Parathyroid adenoma (tissue), 2 donors: ENCODE results near the gene TRAF1.
A peak's percentile ranks its signal among the peaks of the same experiment; 100 is the strongest.

Source experiments
- H2AFZ ChIP-seq: fragments of 300-600 bp; sonication (generic); one replicate; pipeline ENCODE4 v1.7.0; 2017; ENCODE audit warnings: antibody characterized with exemption, mild to moderate bottlenecking
- H3K27ac ChIP-seq: fragments of 300-600 bp; sonication (generic); one replicate; pipeline ENCODE4 v1.7.0; 2017
- H3K27me3 ChIP-seq: fragments of 300-600 bp; sonication (generic); one replicate; pipeline ENCODE4 v1.7.0; 2017; ENCODE audit warnings: low read length; ENCODE audit not compliant: control insufficient read depth, insufficient read depth
- H3K36me3 ChIP-seq: fragments of 300-600 bp; sonication (generic); one replicate; pipeline ENCODE4 v1.7.0; 2017; ENCODE audit warnings: low read length; ENCODE audit not compliant: control insufficient read depth, insufficient read depth
- H3K4me1 ChIP-seq: fragments of 300-600 bp; sonication (generic); one replicate; pipeline ENCODE4 v1.7.0; 2017; ENCODE audit warnings: control low read depth
- H3K4me2 ChIP-seq: fragments of 300-600 bp; sonication (generic); one replicate; pipeline ENCODE4 v1.7.0; 2017; ENCODE audit warnings: low read length
- H3K4me3 ChIP-seq: fragments of 300-600 bp; sonication (generic); one replicate; pipeline ENCODE4 v1.7.0; 2017; ENCODE audit warnings: low read depth, low read length
- H3K79me2 ChIP-seq: fragments of 300-600 bp; sonication (generic); one replicate; pipeline ENCODE4 v1.7.0; 2017; ENCODE audit warnings: control low read depth
- H3K9ac ChIP-seq: fragments of 300-600 bp; sonication (generic); one replicate; pipeline ENCODE4 v1.7.0; 2017; ENCODE audit warnings: mild to moderate bottlenecking
- H3K9me3 ChIP-seq: fragments of 300-600 bp; sonication (generic); one replicate; pipeline ENCODE4 v1.7.0; 2017; ENCODE audit warnings: low read length; ENCODE audit not compliant: control insufficient read depth
- CTCF ChIP-seq: fragments of 300-600 bp; sonication (generic); IDR thresholded peaks from one replicate; pipeline ENCODE4 v1.7.0; 2017; ENCODE audit warnings: antibody characterized with exemption, mild to moderate bottlenecking
- donor health status: primary hyperparathyroidism.

The TRAF1 gene

GRCh38 chr9:120868676-120869359 lies 57.8 kb downstream of the TRAF1 start:
- Histone ChIP-seq H3K9me3 (no peaks in the 10 kb centered on the region), H3K4me2 (peak overlapping the region; percentile 82), H3K36me3 (no peaks in the 10 kb centered on the region), H2AFZ (peak overlapping the region; percentile 97), H3K27ac (peak overlapping the region; percentile 75), H3K27me3 (no peaks in the 10 kb centered on the region), H3K79me2 (no peaks in the 10 kb centered on the region), H3K4me1 (no peaks in the 10 kb centered on the region), H3K9ac (no peak overlapping the region), H3K4me3 (peak overlapping the region; percentile 62)
- TF ChIP-seq CTCF, result peak; percentile 34

- Histone ChIP-seq H2AFZ (peak overlapping the region; percentile 73), H3K4me2 (peak overlapping the region; percentile 61), H3K9ac (no peak overlapping the region), H3K9me3 (no peaks in the 10 kb centered on the region), H3K4me3 (peak overlapping the region; percentile 45), H3K27ac (peak overlapping the region; percentile 51), H3K79me2 (no peaks in the 10 kb centered on the region), H3K4me1 (no peaks in the 10 kb centered on the region), H3K36me3 (no peaks in the 10 kb centered on the region), H3K27me3 (no peaks in the 10 kb centered on the region)
- no peak for TF ChIP-seq CTCF
Observed at GRCh38 chr9:120868339-120868675, 58.3 kb downstream of the TRAF1 start.

GRCh38 chr9:120867676-120868338 lies 58.8 kb downstream of the TRAF1 start:
- H3K9me3 ChIP-seq, result no peaks in the 10 kb centered on the region
- peak overlapping the region; percentile 73 for H2AFZ ChIP-seq
- H3K4me2 ChIP-seq, result no peak overlapping the region
- H3K27ac ChIP-seq, result peak overlapping the region; percentile 51
- H3K79me2 ChIP-seq, result no peaks in the 10 kb centered on the region
- no peaks in the 10 kb centered on the region for H3K27me3 ChIP-seq
- no peak overlapping the region for H3K9ac ChIP-seq
- H3K4me3 ChIP-seq, result no peak overlapping the region
- TF ChIP-seq CTCF, result no peak
- no peaks in the 10 kb centered on the region for H3K4me1 ChIP-seq
- H3K36me3 ChIP-seq, result no peaks in the 10 kb centered on the region

GRCh38 chr9:120866651-120867050 lies 59.9 kb downstream of the TRAF1 start:
- no peak overlapping the region for H3K9ac ChIP-seq
- no peaks in the 10 kb centered on the region for H3K79me2 ChIP-seq
- no peak for TF ChIP-seq CTCF
- no peak overlapping the region for H3K4me2 ChIP-seq
- no peaks in the 10 kb centered on the region for H3K4me1 ChIP-seq
- H3K36me3 ChIP-seq, result no peaks in the 10 kb centered on the region
- no peaks in the 10 kb centered on the region for H3K27me3 ChIP-seq
- no peak overlapping the region for H2AFZ ChIP-seq
- H3K27ac ChIP-seq, result no peak overlapping the region
- H3K4me3 ChIP-seq, result no peak overlapping the region
- no peaks in the 10 kb centered on the region for H3K9me3 ChIP-seq

- H3K9me3 ChIP-seq, result no peaks in the 10 kb centered on the region
- H2AFZ ChIP-seq, result no peak overlapping the region
- no peak for TF ChIP-seq CTCF
- no peak overlapping the region for H3K4me3 ChIP-seq
- no peaks in the 10 kb centered on the region for H3K79me2 ChIP-seq
- H3K36me3 ChIP-seq, result no peaks in the 10 kb centered on the region
- H3K4me1 ChIP-seq, result no peaks in the 10 kb centered on the region
- no peak overlapping the region for H3K4me2 ChIP-seq
- H3K27me3 ChIP-seq, result no peaks in the 10 kb centered on the region
- H3K9ac ChIP-seq, result no peak overlapping the region
- H3K27ac ChIP-seq, result no peak overlapping the region
Observed at GRCh38 chr9:120865809-120866208, 60.8 kb downstream of the TRAF1 start.
